H1 (cell line): ENCODE measurements around the gene CPNE4. TPM values are rescaled to one million over a fixed set of nuclear protein-coding genes. Genes with fewer than 3 reads are reported as not detected.

Experiments used
- CTCF ChIA-PET: fragments of 300-600 bp; sonication (Branson Sonifier 250); formaldehyde crosslinking; loops from one replicate; lab custom pipeline; 2021; ENCODE audit not compliant: partially characterized antibody; lab: Charles Lee
- POLR2A ChIA-PET: fragments of 300-600 bp; sonication (Branson Sonifier 250); formaldehyde crosslinking; loops from one replicate; lab custom pipeline; 2021; ENCODE audit warnings: inconsistent platforms; ENCODE audit not compliant: partially characterized antibody; lab: Charles Lee
- DNase-seq, 2 experiments: peaks; one replicate each; pipeline versions ENCODE4 v3.0.0 to v3.0.0-alpha.2; 2010 to 2022; ENCODE audit warnings: low spot score in 2 of 2, low read depth in 1 of 2, mixed read lengths in 1 of 2
- FAIRE-seq: peaks from 2 replicates; lab custom pipeline; 2011; peaks lifted over from hg19 to GRCh38; lab: Jason Lieb, UNC
- H2AFZ ChIP-seq: 2 replicates; pipeline ENCODE4 v1.8.1; 2012; ENCODE audit warnings: low read length, inconsistent platforms
- H2AK5ac ChIP-seq: 2 replicates; pipeline ENCODE4 v1.6.1; 2013; ENCODE audit warnings: low read depth, low read length
- H2BK120ac ChIP-seq: replicated peaks from 2 replicates; pipeline ENCODE3; 2013; ENCODE audit warnings: low read depth, low read length, inconsistent platforms
- H2BK12ac ChIP-seq: 2 replicates; pipeline ENCODE4 v1.6.1; 2013; ENCODE audit warnings: low read depth, low read length
- H2BK15ac ChIP-seq: 2 replicates; pipeline ENCODE4 v1.6.1; 2013; ENCODE audit warnings: low read length
- H2BK20ac ChIP-seq: 2 replicates; pipeline ENCODE4 v1.6.1; 2013; ENCODE audit warnings: low read length
- H2BK5ac ChIP-seq: 2 replicates; pipeline ENCODE4 v1.6.1; 2013; ENCODE audit warnings: low read depth, low read length
- H3K14ac ChIP-seq: 2 replicates; pipeline ENCODE4 v1.6.1; 2013; ENCODE audit warnings: inconsistent platforms; ENCODE audit not compliant: insufficient read length
- H3K18ac ChIP-seq: 2 replicates; pipeline ENCODE4 v1.6.1; 2013; ENCODE audit warnings: low read length; ENCODE audit errors: extremely low read depth
- H3K23ac ChIP-seq: 2 replicates; pipeline ENCODE4 v1.6.1; 2013; ENCODE audit warnings: inconsistent platforms; ENCODE audit not compliant: insufficient read length
- H3K23me2 ChIP-seq: 2 replicates; pipeline ENCODE4 v1.6.1; 2013; ENCODE audit warnings: low read depth, low read length
- H3K27ac ChIP-seq: 2 replicates; pipeline ENCODE4 v1.6.1; 2011; ENCODE audit warnings: low read depth, low read length, inconsistent platforms
- H3K27me3 ChIP-seq, 4 experiments: replicated peaks in 1 of 4; 1 replicate in 1 of 4; 2 replicates in 3 of 4; pipeline versions ENCODE4 v1.6.1 to v1.8.1; 2011 to 2013; ENCODE audit warnings: low read length in 3 of 4, mild to moderate bottlenecking in 3 of 4, inconsistent platforms in 2 of 4, mixed read lengths in 2 of 4, moderate library complexity in 1 of 4; ENCODE audit not compliant: control insufficient read depth in 3 of 4, insufficient read depth in 3 of 4; ENCODE audit errors: extremely low read depth in 1 of 4
- H3K36me3 ChIP-seq, 4 experiments: 2 replicates each; pipeline versions ENCODE4 v1.6.1 to v1.8.1; 2011 to 2013; ENCODE audit warnings: mild to moderate bottlenecking in 4 of 4, low read length in 3 of 4, moderate library complexity in 2 of 4, control low read depth in 1 of 4, inconsistent platforms in 1 of 4; ENCODE audit not compliant: insufficient read depth in 4 of 4, control insufficient read depth in 2 of 4
- H3K4ac ChIP-seq: replicated peaks from 2 replicates; pipeline ENCODE3; 2013; ENCODE audit warnings: low read length, low read depth, mixed read lengths, inconsistent platforms; ENCODE audit not compliant: insufficient read length
- H3K4me1 ChIP-seq, 4 experiments: replicated peaks in 1 of 4; 1 replicate in 1 of 4; 2 replicates in 3 of 4; pipeline versions ENCODE4 v1.6.1 to v1.8.1; 2011 to 2013; ENCODE audit warnings: low read length in 3 of 4, inconsistent platforms in 2 of 4, mixed read lengths in 1 of 4; ENCODE audit not compliant: insufficient read depth in 4 of 4, control insufficient read depth in 3 of 4
- H3K4me2 ChIP-seq, 2 experiments: 2 replicates each; pipeline versions ENCODE4 v1.6.1 to v1.8.1; 2011 to 2013; ENCODE audit warnings: low read depth in 2 of 2, low read length in 2 of 2, control low read depth in 1 of 2, inconsistent platforms in 1 of 2, mild to moderate bottlenecking in 1 of 2; ENCODE audit not compliant: insufficient read depth in 1 of 2
- H3K4me3 ChIP-seq, 4 experiments: fragments of 200-600, 300-600 bp in 1 of 4; sonication (generic), shearing (Covaris generic), sonication (Bioruptor Twin) in 1 of 4; 2 replicates each; pipeline versions ENCODE4 v1.5.1 to v1.8.1; 2011 to 2016; ENCODE audit warnings: low read length in 4 of 4, low read depth in 3 of 4, control low read depth in 2 of 4, inconsistent platforms in 2 of 4, mild to moderate bottlenecking in 2 of 4, mixed read lengths in 1 of 4, moderate library complexity in 1 of 4; ENCODE audit not compliant: insufficient read depth in 2 of 4; ENCODE audit errors: extremely low read depth in 1 of 4
- H3K56ac ChIP-seq: replicated peaks from 2 replicates; pipeline ENCODE3; 2013; ENCODE audit warnings: low read depth, mild to moderate bottlenecking, mixed read lengths, low read length, inconsistent platforms; ENCODE audit not compliant: insufficient read length
- H3K79me1 ChIP-seq: 2 replicates; pipeline ENCODE4 v1.6.1; 2013; ENCODE audit warnings: low read depth, low read length, control low read depth
- H3K79me2 ChIP-seq, 2 experiments: 2 replicates each; pipeline versions ENCODE4 v1.6.1 to v1.8.1; 2012 to 2013; ENCODE audit warnings: low read length in 2 of 2, mild to moderate bottlenecking in 2 of 2, inconsistent platforms in 1 of 2; ENCODE audit not compliant: insufficient read depth in 2 of 2, control insufficient read depth in 1 of 2
- H3K9ac ChIP-seq, 4 experiments: replicated peaks in 1 of 4; 1 replicate in 1 of 4; 2 replicates in 3 of 4; pipeline versions ENCODE4 v1.6.1 to v1.8.1; 2011 to 2013; ENCODE audit warnings: low read depth in 3 of 4, low read length in 3 of 4, control low read depth in 2 of 4, mild to moderate bottlenecking in 2 of 4, moderate library complexity in 2 of 4, inconsistent platforms in 1 of 4; ENCODE audit errors: extremely low read depth in 1 of 4
- H3K9me3 ChIP-seq, 2 experiments: 2 replicates each; pipeline versions ENCODE4 v1.6.1 to v1.8.1; 2012 to 2013; ENCODE audit warnings: mild to moderate bottlenecking in 2 of 2, moderate library complexity in 2 of 2, control low read depth in 1 of 2, inconsistent platforms in 1 of 2, low read depth in 1 of 2, low read length in 1 of 2, mixed read lengths in 1 of 2; ENCODE audit not compliant: insufficient read depth in 2 of 2
- H4K20me1 ChIP-seq, 2 experiments: replicated peaks in 1 of 2; 2 replicates each; pipeline versions ENCODE3 to v1.8.1; 2011 to 2013; ENCODE audit warnings: inconsistent platforms in 2 of 2, low read length in 2 of 2, mild to moderate bottlenecking in 1 of 2; ENCODE audit not compliant: insufficient read depth in 2 of 2, control insufficient read depth in 1 of 2
- H4K5ac ChIP-seq: 2 replicates; pipeline ENCODE4 v1.6.1; 2013; ENCODE audit warnings: low read length, low read depth, mixed read lengths, inconsistent platforms; ENCODE audit not compliant: insufficient read length
- H4K8ac ChIP-seq: 2 replicates; pipeline ENCODE4 v1.8.0; 2013; ENCODE audit warnings: mild to moderate bottlenecking, moderate library complexity, low read length, inconsistent platforms; ENCODE audit not compliant: insufficient read depth; ENCODE audit errors: extremely low read depth
- H4K91ac ChIP-seq: replicated peaks from 2 replicates; pipeline ENCODE3; 2013; ENCODE audit warnings: low read length, mixed read lengths, inconsistent platforms; ENCODE audit not compliant: insufficient read length
- CEBPB ChIP-seq: IDR thresholded peaks from 2 replicates; pipeline ENCODE4 v1.6.1; 2012; ENCODE audit warnings: low read depth, low read length
- CTBP2 ChIP-seq: IDR thresholded peaks from 2 replicates; pipeline ENCODE4 v1.7.0; 2011; ENCODE audit warnings: borderline replicate concordance, mild to moderate bottlenecking, moderate library complexity, mixed read lengths, low read length; ENCODE audit not compliant: insufficient read depth, insufficient read length
- FOSL1 ChIP-seq: IDR thresholded peaks from 2 replicates; pipeline ENCODE4 v1.6.1; 2011; ENCODE audit warnings: mild to moderate bottlenecking, low read depth, low read length, moderate library complexity; ENCODE audit not compliant: insufficient read depth
- HDAC6 ChIP-seq: IDR thresholded peaks from one replicate; pipeline ENCODE4 v1.7.1; 2012; ENCODE audit warnings: low read depth, mild to moderate bottlenecking, inconsistent platforms, low read length, moderate library complexity
- JUN ChIP-seq: IDR thresholded peaks from 2 replicates; pipeline ENCODE4 v1.6.1; 2011; ENCODE audit warnings: low read depth, mild to moderate bottlenecking, improper control_type of control experiment, low read length
- JUND ChIP-seq: IDR thresholded peaks from 2 replicates; pipeline ENCODE4 v1.6.1; 2011; ENCODE audit warnings: mild to moderate bottlenecking, improper control_type of control experiment, low read length
- NRF1 ChIP-seq: IDR thresholded peaks from 2 replicates; pipeline ENCODE4 v1.6.1; 2011; ENCODE audit warnings: mild to moderate bottlenecking, low read depth, low read length, improper control_type of control experiment
- POLR2AphosphoS5 ChIP-seq: IDR thresholded peaks from 2 replicates; pipeline ENCODE4 v1.6.1; 2011; ENCODE audit warnings: low read depth, low read length
- POU5F1 ChIP-seq: IDR thresholded peaks from 2 replicates; pipeline ENCODE4 v1.6.1; 2011; ENCODE audit warnings: low read depth, mild to moderate bottlenecking, low read length, moderate library complexity
- RFX5 ChIP-seq: IDR thresholded peaks from 2 replicates; pipeline ENCODE4 v1.6.1; 2011; ENCODE audit warnings: low read depth, low read length, improper control_type of control experiment, borderline replicate concordance
- TBP ChIP-seq: IDR thresholded peaks from 2 replicates; pipeline ENCODE4 v1.6.1; 2011; ENCODE audit warnings: low read depth, low read length, improper control_type of control experiment
- USF2 ChIP-seq: IDR thresholded peaks from 2 replicates; pipeline ENCODE4 v1.6.1; 2011; ENCODE audit warnings: low read length, improper control_type of control experiment
- YY1 ChIP-seq: IDR thresholded peaks from 2 replicates; pipeline ENCODE4 v1.6.1; 2011; ENCODE audit warnings: low read depth, mild to moderate bottlenecking, low read length
- whole genome bisulfite sequencing, 2 experiments: shearing (Covaris generic) in 1 of 2; methylation state at CpG; one replicate each; pipeline versions ENCODE4 v1.1.6 to v1.1.7; 2013 to 2015; ENCODE audit warnings: low lambda C conversion rate in 2 of 2, mixed read lengths in 2 of 2, inconsistent platforms in 1 of 2, low coverage in 1 of 2, missing lambda C conversion rate in 1 of 2; ENCODE audit not compliant: insufficient replicate concordance in 2 of 2, insufficient coverage in 1 of 2, insufficient read length in 1 of 2; ENCODE audit errors: extremely low coverage in 1 of 2, missing lambda C conversion rate in 1 of 2; 5-methylcytosine and 5-hydroxymethylcytosine counted together
- polyA plus RNA-seq, 7 experiments: library from polyadenylated mRNA; depleted of rRNA in 3 of 7; stranded (reverse) in 5 of 7; unstranded in 2 of 7; fragments of >200 nt in 5 of 7; fragments of 200-250 nt in 2 of 7; gene quantifications; 1 replicate in 5 of 7; 2 replicates in 1 of 7; 4 replicates in 1 of 7; pipeline versions ENCODE4 v1.2.1 to v1.2.3, GENCODE V29; 2011 to 2013; ENCODE audit warnings: missing spikeins in 2 of 7, mixed read lengths in 2 of 7
- total RNA-seq: library from RNA; stranded (reverse); fragmentation: NEBNext Ultra II Directional; extraction: Animal tissue kit (Norgen Biotek cat#: 25700); gene quantifications from 2 replicates; pipeline ENCODE4 v1.2.1, GENCODE V29; 2021
- TF ChIP-seq, protein P1 (sequence below): IDR thresholded peaks from 2 replicates; pipeline ENCODE4 v1.6.1; 2012; ENCODE audit warnings: inconsistent platforms

Gene CPNE4
- total and polyA plus RNA-seq, 2 of the 8 experiments (the other 6 are each of a cell fraction or from before 2014, with no cell fraction given): 0.82 to 3.8 TPM

GRCh38 chr3:131658771-131659170 lies 376.0 kb downstream of the CPNE4 start:
- no peaks in the 10 kb centered on the region for H3K4me1 ChIP-seq
- no peak overlapping the region for H3K18ac ChIP-seq
- no peak overlapping the region for H3K9ac ChIP-seq
- POLR2A ChIA-PET: no interaction called here
- no peak overlapping the region for H4K8ac ChIP-seq
- H3K23me2 ChIP-seq: no peaks in the 10 kb centered on the region
- no peak overlapping the region for H2AFZ ChIP-seq
- no peak overlapping the region for H2BK12ac ChIP-seq
- H2BK120ac ChIP-seq: no peak overlapping the region
- FAIRE-seq (no peak), DNase-seq (no peak)
- no peak overlapping the region for H2AK5ac ChIP-seq
- H3K23ac ChIP-seq: no peak overlapping the region
- WGBS, 2 experiments: 85% methylated on average over 1 of the region's 1 CpG; no CpG with 5 or more reads in 1 of the 2 experiments
- H3K4me2 ChIP-seq: no peak overlapping the region
- H3K79me1 ChIP-seq: no peaks in the 10 kb centered on the region
- H3K27ac ChIP-seq: no peak overlapping the region
- H4K91ac ChIP-seq: no peak overlapping the region
- H3K4ac ChIP-seq: no peak overlapping the region
- no peak overlapping the region for H4K5ac ChIP-seq
- no peak overlapping the region for H3K14ac ChIP-seq
- no peaks in the 10 kb centered on the region for H3K79me2 ChIP-seq
- no peaks in the 10 kb centered on the region for H3K9me3 ChIP-seq
- no peak overlapping the region for H2BK20ac ChIP-seq
- peaks cover 0 to 1% (median 0%) of the 10 kb centered on the region in 4 experiments; a peak in 1 of 7 replicates for H3K27me3 ChIP-seq
- CTCF ChIA-PET: interaction anchor here (0.6 to 1.2 kb wide), 4 partner anchors 77 to 618 kb away, joined by 3 to 4 read pairs (median 3); no protein-coding TSS in a partner anchor
- H3K36me3 ChIP-seq: no peaks in the 10 kb centered on the region; a peak in 1 of 8 replicates
- no peak overlapping the region for H2BK5ac ChIP-seq
- H4K20me1 ChIP-seq: no peaks in the 10 kb centered on the region
- H3K56ac ChIP-seq: no peak overlapping the region
- no peak overlapping the region for H3K4me3 ChIP-seq
- H2BK15ac ChIP-seq: no peak overlapping the region
- TF ChIP-seq POU5F1: no peak
- no peak for TF ChIP-seq NRF1
- TF ChIP-seq JUN: no peak
- no peak for TF ChIP-seq RFX5
- TF ChIP-seq TBP: no peak
- TF ChIP-seq USF2: no peak
- no peak for TF ChIP-seq CTBP2
- TF ChIP-seq, protein P1, sequence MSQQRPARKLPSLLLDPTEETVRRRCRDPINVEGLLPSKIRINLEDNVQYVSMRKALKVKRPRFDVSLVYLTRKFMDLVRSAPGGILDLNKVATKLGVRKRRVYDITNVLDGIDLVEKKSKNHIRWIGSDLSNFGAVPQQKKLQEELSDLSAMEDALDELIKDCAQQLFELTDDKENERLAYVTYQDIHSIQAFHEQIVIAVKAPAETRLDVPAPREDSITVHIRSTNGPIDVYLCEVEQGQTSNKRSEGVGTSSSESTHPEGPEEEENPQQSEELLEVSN: no peak
- TF ChIP-seq HDAC6: no peak
- no peak for TF ChIP-seq FOSL1
- no peak for TF ChIP-seq YY1
- no peak for TF ChIP-seq POLR2AphosphoS5
- no peak for TF ChIP-seq CEBPB
- TF ChIP-seq JUND: no peak
